HL-60 (cell line): Measurements from ENCODE around the gene DPH7.

ENCODE experiments used
- DNase-seq, 2 experiments: peaks; one replicate each; pipeline ENCODE4 v3.0.0-alpha.2; 2010 to 2020; ENCODE audit warnings: low read depth in 1 of 2, low spot score in 1 of 2
- H3K27ac ChIP-seq: fragments of 250-450 bp; sonication (Bioruptor Pico); replicated peaks from 2 replicates; pipeline ENCODE4 v1.5.1; 2020; ENCODE audit warnings: mild to moderate bottlenecking, moderate library complexity
- H3K27me3 ChIP-seq: fragments of 250-450 bp; sonication (Bioruptor Pico); 2 replicates; pipeline ENCODE4 v1.5.1; 2021; ENCODE audit warnings: mild to moderate bottlenecking, moderate library complexity; ENCODE audit not compliant: insufficient read depth, poor library complexity, severe bottlenecking
- H3K4me3 ChIP-seq: replicated peaks from 2 replicates; pipeline ENCODE4 v1.5.1; 2011; ENCODE audit warnings: mild to moderate bottlenecking, control low read depth, low read length; ENCODE audit not compliant: insufficient read depth
- GABPA ChIP-seq: IDR thresholded peaks from 2 replicates; pipeline ENCODE4 v1.6.1; 2012; ENCODE audit warnings: low read depth
- POLR2AphosphoS5 ChIP-seq: IDR thresholded peaks from 2 replicates; pipeline ENCODE4 v1.6.1; 2012; ENCODE audit warnings: low read depth
- SPI1 ChIP-seq: IDR thresholded peaks from 2 replicates; pipeline ENCODE4 v1.6.1; 2012; ENCODE audit warnings: low read depth, mild to moderate bottlenecking, borderline replicate concordance
- TF ChIP-seq, protein P1 (sequence below): IDR thresholded peaks from 2 replicates; pipeline ENCODE4 v1.6.1; 2012; ENCODE audit warnings: low read depth; ENCODE audit not compliant: insufficient replicate concordance
- TF ChIP-seq, protein P2 (sequence below): IDR thresholded peaks from one replicate; pipeline ENCODE4 v1.5.1; 2011; ENCODE audit warnings: low read length, control low read depth, inconsistent platforms; ENCODE audit not compliant: insufficient read depth

DPH7 gene

DNA sequence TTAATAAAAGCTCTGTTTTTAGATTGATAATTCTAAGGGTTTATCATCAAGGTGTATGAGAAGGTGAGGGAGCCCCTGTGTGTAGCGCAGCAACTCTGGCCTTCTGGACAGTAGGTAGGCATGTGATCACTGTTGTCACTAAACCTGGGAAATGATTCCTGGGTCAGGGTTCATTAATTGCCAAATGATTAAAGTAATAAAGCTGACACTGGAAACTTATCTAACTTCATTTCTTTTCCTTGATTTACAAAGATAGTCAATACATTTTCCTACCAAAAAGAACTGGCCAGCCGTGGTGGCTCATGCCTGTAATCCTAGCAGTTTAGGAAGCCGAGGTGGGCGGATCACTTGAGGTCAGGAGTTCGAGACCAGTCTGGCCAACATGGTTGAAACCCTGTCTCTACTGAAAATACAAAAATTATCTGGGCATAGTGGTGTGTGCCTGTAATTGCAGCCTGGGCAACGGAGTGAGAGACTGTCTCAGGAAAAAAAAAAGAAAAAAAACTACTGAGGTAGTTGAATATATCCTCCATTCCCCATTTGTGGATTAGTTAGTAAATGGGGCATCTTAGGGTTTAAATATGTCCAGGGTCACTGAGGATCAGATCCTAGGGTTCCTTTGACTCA lies 42.5 kb upstream of the DPH7 start:
- Histone ChIP-seq H3K27ac (no peak overlapping the region), H3K27me3 (no peaks in the 10 kb centered on the region), H3K4me3 (no peak overlapping the region)
- DNase-seq = peak in 1 of 2 experiments; percentile 38
- TF ChIP-seq POLR2AphosphoS5 (no peak), GABPA (no peak), SPI1 (no peak)
- TF ChIP-seq, protein P1, sequence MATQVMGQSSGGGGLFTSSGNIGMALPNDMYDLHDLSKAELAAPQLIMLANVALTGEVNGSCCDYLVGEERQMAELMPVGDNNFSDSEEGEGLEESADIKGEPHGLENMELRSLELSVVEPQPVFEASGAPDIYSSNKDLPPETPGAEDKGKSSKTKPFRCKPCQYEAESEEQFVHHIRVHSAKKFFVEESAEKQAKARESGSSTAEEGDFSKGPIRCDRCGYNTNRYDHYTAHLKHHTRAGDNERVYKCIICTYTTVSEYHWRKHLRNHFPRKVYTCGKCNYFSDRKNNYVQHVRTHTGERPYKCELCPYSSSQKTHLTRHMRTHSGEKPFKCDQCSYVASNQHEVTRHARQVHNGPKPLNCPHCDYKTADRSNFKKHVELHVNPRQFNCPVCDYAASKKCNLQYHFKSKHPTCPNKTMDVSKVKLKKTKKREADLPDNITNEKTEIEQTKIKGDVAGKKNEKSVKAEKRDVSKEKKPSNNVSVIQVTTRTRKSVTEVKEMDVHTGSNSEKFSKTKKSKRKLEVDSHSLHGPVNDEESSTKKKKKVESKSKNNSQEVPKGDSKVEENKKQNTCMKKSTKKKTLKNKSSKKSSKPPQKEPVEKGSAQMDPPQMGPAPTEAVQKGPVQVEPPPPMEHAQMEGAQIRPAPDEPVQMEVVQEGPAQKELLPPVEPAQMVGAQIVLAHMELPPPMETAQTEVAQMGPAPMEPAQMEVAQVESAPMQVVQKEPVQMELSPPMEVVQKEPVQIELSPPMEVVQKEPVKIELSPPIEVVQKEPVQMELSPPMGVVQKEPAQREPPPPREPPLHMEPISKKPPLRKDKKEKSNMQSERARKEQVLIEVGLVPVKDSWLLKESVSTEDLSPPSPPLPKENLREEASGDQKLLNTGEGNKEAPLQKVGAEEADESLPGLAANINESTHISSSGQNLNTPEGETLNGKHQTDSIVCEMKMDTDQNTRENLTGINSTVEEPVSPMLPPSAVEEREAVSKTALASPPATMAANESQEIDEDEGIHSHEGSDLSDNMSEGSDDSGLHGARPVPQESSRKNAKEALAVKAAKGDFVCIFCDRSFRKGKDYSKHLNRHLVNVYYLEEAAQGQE = no peak
- TF ChIP-seq, protein P2, sequence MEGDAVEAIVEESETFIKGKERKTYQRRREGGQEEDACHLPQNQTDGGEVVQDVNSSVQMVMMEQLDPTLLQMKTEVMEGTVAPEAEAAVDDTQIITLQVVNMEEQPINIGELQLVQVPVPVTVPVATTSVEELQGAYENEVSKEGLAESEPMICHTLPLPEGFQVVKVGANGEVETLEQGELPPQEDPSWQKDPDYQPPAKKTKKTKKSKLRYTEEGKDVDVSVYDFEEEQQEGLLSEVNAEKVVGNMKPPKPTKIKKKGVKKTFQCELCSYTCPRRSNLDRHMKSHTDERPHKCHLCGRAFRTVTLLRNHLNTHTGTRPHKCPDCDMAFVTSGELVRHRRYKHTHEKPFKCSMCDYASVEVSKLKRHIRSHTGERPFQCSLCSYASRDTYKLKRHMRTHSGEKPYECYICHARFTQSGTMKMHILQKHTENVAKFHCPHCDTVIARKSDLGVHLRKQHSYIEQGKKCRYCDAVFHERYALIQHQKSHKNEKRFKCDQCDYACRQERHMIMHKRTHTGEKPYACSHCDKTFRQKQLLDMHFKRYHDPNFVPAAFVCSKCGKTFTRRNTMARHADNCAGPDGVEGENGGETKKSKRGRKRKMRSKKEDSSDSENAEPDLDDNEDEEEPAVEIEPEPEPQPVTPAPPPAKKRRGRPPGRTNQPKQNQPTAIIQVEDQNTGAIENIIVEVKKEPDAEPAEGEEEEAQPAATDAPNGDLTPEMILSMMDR = peak; percentile 10

DNA sequence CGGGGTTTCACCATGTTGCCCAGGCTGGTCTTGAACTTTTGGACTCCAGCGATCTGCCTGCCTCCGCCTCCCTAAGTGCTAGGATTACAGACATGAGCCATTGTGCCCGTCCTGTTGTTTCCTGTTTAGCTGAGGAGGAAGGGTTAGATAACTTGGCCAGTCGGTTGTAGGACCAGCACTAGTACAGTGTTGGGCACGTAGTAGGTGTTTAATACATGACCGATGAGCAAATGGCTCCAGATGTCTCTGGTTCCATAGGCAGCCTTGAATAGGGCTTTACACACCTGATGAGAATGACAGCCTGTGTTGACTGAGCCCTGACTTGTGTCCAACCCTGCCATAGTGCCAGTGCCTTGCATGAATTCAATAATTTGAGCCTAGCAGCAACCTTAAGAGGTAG lies 41.9 kb upstream of the DPH7 start:
- Histone ChIP-seq H3K4me3 (no peak overlapping the region), H3K27me3 (no peaks in the 10 kb centered on the region), H3K27ac (no peak overlapping the region)
- no peak for DNase-seq
- TF ChIP-seq, protein P2 = no peak
- no peak for TF ChIP-seq POLR2AphosphoS5
- TF ChIP-seq GABPA = no peak
- TF ChIP-seq, protein P1 = no peak
- no peak for TF ChIP-seq SPI1

DNA sequence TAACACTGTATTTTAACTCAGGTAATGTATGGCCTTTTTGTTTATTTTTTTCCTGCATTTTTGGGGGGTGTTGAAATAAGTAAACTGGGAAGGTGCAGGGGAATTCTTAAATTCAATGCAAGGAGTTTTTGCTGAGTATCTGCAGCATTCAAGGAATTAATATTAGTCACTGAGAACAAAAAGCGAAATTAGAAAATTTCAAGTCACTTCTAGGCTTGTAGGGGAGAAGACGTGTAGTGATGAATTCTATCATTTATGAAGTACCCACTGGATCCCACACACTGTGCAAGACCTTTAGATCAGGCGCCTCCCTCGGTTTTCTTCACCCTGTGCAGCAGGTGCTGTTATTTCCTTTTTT lies 41.3 kb upstream of the DPH7 start:
- Histone ChIP-seq H3K27me3 (no peaks in the 10 kb centered on the region), H3K27ac (peak overlapping the region; percentile 72), H3K4me3 (peak overlapping the region; percentile 74)
- TF ChIP-seq, protein P1 = no peak
- TF ChIP-seq POLR2AphosphoS5 = 0 out of 2 replicates have a peak, but pooled peaks have one; percentile 1
- no peak for DNase-seq
